HepG2 (cell line): ENCODE measurements around the gene TST. TPM values are rescaled to one million over a fixed set of nuclear protein-coding genes. Genes with fewer than 3 reads are reported as not detected.

Source experiments
- CREM ChIP-seq, 2 experiments: sonication (generic) in 1 of 2; formaldehyde crosslinking in 1 of 2; IDR thresholded peaks; 2 replicates each; pipeline versions ENCODE4 v1.4.0 to v1.6.1; 2016 to 2020; ENCODE audit warnings: antibody characterized with exemption in 1 of 2, mild to moderate bottlenecking in 1 of 2, missing genetic modification reagents in 1 of 2
- SAP130 ChIP-seq: IDR thresholded peaks from 2 replicates; pipeline ENCODE4 v1.6.1; 2016; ENCODE audit warnings: low read depth
- TAF1 ChIP-seq: sonication (generic); formaldehyde crosslinking; IDR thresholded peaks from 2 replicates; pipeline ENCODE4 v1.4.0; 2020; ENCODE audit warnings: missing genetic modification reagents
- ZNF556 ChIP-seq: sonication (generic); formaldehyde crosslinking; IDR thresholded peaks from 2 replicates; pipeline ENCODE4 v1.4.0; 2020; ENCODE audit warnings: mild to moderate bottlenecking, missing genetic modification reagents, borderline replicate concordance
- ZXDC ChIP-seq: sonication (generic); formaldehyde crosslinking; IDR thresholded peaks from 2 replicates; pipeline ENCODE4 v1.5.0; 2020; ENCODE audit warnings: mild to moderate bottlenecking, missing genetic modification reagents
- polyA plus RNA-seq, 8 experiments: library from polyadenylated mRNA; depleted of rRNA in 3 of 8; stranded (reverse) in 7 of 8; unstranded in 1 of 8; fragments of >200 nt; fragmentation: Illumina TruSeq in 4 of 8; extraction: Trizol in 4 of 8; gene quantifications; 2 replicates each; pipeline versions ENCODE4 v1.2.1 to v1.2.3, GENCODE V29; 2011 to 2016; ENCODE audit warnings: low read depth in 4 of 8, missing spikeins in 1 of 8, mixed read lengths in 1 of 8; ENCODE audit not compliant: insufficient read depth in 1 of 8
- total RNA-seq, 5 experiments: library from RNA; depleted of rRNA; stranded (reverse); fragments of >200 nt; fragmentation: Illumina TruSeq; extraction: Trizol; gene quantifications; 2 replicates each; pipeline ENCODE4 v1.2.3, GENCODE V29; 2016; ENCODE audit warnings: low read depth in 1 of 5
- TF ChIP-seq, protein P1 (sequence below): sonication (generic); formaldehyde crosslinking; IDR thresholded peaks from 2 replicates; pipeline ENCODE4 v1.5.1; 2020; ENCODE audit warnings: missing genetic modification reagents, mild to moderate bottlenecking, borderline replicate concordance
- TF ChIP-seq, protein P2 (sequence below), 2 experiments: sonication (generic) in 1 of 2; formaldehyde crosslinking in 1 of 2; IDR thresholded peaks; 2 replicates each; pipeline versions ENCODE4 v1.5.1 to v1.6.1; 2011 to 2020; ENCODE audit warnings: borderline replicate concordance in 1 of 2, low read depth in 1 of 2, low read length in 1 of 2, mild to moderate bottlenecking in 1 of 2, missing genetic modification reagents in 1 of 2, moderate library complexity in 1 of 2
- TF ChIP-seq, protein P3 (sequence below): sonication (generic); formaldehyde crosslinking; IDR thresholded peaks from 2 replicates; pipeline ENCODE4 v1.4.0; 2020; ENCODE audit warnings: missing genetic modification reagents
- TF ChIP-seq, protein P4 (sequence below): sonication (generic); formaldehyde crosslinking; IDR thresholded peaks from 2 replicates; pipeline ENCODE4 v1.4.0; 2020; ENCODE audit warnings: missing genetic modification reagents, borderline replicate concordance

Gene TST
- total and polyA plus RNA-seq, 2 of the 13 experiments (the other 11 are each of a cell fraction or from before 2014, with no cell fraction given): 44.6 to 63.6 TPM

GRCh38 chr22:37020192-37020479, 889 bp upstream of the TST start (continued):
- TF ChIP-seq, protein P1, sequence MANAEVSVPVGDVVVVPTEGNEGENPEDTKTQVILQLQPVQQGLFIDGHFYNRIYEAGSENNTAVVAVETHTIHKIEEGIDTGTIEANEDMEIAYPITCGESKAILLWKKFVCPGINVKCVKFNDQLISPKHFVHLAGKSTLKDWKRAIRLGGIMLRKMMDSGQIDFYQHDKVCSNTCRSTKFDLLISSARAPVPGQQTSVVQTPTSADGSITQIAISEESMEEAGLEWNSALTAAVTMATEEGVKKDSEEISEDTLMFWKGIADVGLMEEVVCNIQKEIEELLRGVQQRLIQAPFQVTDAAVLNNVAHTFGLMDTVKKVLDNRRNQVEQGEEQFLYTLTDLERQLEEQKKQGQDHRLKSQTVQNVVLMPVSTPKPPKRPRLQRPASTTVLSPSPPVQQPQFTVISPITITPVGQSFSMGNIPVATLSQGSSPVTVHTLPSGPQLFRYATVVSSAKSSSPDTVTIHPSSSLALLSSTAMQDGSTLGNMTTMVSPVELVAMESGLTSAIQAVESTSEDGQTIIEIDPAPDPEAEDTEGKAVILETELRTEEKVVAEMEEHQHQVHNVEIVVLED (CRISPR knock-in tag): 0 out of 2 replicates have a peak, but pooled peaks have one; percentile 6
- TF ChIP-seq, protein P2, sequence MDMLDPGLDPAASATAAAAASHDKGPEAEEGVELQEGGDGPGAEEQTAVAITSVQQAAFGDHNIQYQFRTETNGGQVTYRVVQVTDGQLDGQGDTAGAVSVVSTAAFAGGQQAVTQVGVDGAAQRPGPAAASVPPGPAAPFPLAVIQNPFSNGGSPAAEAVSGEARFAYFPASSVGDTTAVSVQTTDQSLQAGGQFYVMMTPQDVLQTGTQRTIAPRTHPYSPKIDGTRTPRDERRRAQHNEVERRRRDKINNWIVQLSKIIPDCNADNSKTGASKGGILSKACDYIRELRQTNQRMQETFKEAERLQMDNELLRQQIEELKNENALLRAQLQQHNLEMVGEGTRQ (IDR thresholded peaks at IDR 0.05; ENCODE audit: low read depth, low read length): no peak
- TF ChIP-seq, protein P2 (CRISPR knock-in tag; IDR thresholded peaks at IDR 0.05; ENCODE audit: borderline replicate concordance): peak; percentile 44; the same call in 1 of the 2 replicates
- TF ChIP-seq ZXDC (0 out of 2 replicates have a peak, but pooled peaks have one; percentile 4), TAF1 (peak; percentile 42; the same call in 1 of the 2 replicates), CREM (IDR thresholded peaks at IDR 0.05) (no peak), CREM (CRISPR knock-in tag; IDR thresholded peaks at IDR 0.05) (no peak), SAP130 (peak; percentile 70), ZNF556 (CRISPR knock-in tag) (no peak)
- TF ChIP-seq, protein P3, sequence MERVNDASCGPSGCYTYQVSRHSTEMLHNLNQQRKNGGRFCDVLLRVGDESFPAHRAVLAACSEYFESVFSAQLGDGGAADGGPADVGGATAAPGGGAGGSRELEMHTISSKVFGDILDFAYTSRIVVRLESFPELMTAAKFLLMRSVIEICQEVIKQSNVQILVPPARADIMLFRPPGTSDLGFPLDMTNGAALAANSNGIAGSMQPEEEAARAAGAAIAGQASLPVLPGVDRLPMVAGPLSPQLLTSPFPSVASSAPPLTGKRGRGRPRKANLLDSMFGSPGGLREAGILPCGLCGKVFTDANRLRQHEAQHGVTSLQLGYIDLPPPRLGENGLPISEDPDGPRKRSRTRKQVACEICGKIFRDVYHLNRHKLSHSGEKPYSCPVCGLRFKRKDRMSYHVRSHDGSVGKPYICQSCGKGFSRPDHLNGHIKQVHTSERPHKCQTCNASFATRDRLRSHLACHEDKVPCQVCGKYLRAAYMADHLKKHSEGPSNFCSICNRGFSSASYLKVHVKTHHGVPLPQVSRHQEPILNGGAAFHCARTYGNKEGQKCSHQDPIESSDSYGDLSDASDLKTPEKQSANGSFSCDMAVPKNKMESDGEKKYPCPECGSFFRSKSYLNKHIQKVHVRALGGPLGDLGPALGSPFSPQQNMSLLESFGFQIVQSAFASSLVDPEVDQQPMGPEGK (CRISPR knock-in tag): 0 out of 2 replicates have a peak, but pooled peaks have one; percentile 6
- TF ChIP-seq, protein P4, sequence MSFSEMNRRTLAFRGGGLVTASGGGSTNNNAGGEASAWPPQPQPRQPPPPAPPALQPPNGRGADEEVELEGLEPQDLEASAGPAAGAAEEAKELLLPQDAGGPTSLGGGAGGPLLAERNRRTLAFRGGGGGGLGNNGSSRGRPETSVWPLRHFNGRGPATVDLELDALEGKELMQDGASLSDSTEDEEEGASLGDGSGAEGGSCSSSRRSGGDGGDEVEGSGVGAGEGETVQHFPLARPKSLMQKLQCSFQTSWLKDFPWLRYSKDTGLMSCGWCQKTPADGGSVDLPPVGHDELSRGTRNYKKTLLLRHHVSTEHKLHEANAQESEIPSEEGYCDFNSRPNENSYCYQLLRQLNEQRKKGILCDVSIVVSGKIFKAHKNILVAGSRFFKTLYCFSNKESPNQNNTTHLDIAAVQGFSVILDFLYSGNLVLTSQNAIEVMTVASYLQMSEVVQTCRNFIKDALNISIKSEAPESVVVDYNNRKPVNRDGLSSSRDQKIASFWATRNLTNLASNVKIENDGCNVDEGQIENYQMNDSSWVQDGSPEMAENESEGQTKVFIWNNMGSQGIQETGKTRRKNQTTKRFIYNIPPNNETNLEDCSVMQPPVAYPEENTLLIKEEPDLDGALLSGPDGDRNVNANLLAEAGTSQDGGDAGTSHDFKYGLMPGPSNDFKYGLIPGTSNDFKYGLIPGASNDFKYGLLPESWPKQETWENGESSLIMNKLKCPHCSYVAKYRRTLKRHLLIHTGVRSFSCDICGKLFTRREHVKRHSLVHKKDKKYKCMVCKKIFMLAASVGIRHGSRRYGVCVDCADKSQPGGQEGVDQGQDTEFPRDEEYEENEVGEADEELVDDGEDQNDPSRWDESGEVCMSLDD: 0 out of 2 replicates have a peak, but pooled peaks have one; percentile 9
- TF ChIP-seq, all 625 proteins: peak for 44
